Erythroblast (primary cell): Measurements from ENCODE around the gene TCF12.

ENCODE experiments used
- GATA1 ChIP-seq: IDR thresholded peaks from 2 replicates; pipeline ENCODE4 v1.6.1; 2011; ENCODE audit warnings: low read depth, mild to moderate bottlenecking, control low read depth, low read length, moderate library complexity
- POLR2A ChIP-seq: IDR thresholded peaks from 2 replicates; pipeline ENCODE4 v1.6.1; 2011; ENCODE audit warnings: mild to moderate bottlenecking, low read length

GRCh38 chr15:56918046-56918938 is at the start of gene TCF12:
- TF ChIP-seq POLR2A (peak; percentile 68), GATA1 (no peak)
